GM21825 (cell line): ENCODE measurements around the gene GABRR2.
"Not testable (repeated sequence)": the region's sequence is repeated elsewhere in the genome, so short reads cannot be mapped to it uniquely, and the experiment has no call there.

Experiments
- ATAC-seq: cut with Tn5 transposase; IDR thresholded peaks from one replicate; pipeline ENCODE4 v1.9.1; 2021; ENCODE audit warnings: mild to moderate bottlenecking, moderate library complexity; ENCODE audit not compliant: unreplicated experiment

The GABRR2 gene

GRCh38 chr6:89295981-89296380 is 19.1 kb downstream of the GABRR2 start:
- ATAC-seq = no peak

GRCh38 chr6:89295116-89295515 is 20.0 kb downstream of the GABRR2 start:
- ATAC-seq = not testable (repeated sequence)

- ATAC-seq = no peak
These were observed 23.8 kb downstream of the GABRR2 start for GRCh38 chr6:89291256-89291819.

DNA sequence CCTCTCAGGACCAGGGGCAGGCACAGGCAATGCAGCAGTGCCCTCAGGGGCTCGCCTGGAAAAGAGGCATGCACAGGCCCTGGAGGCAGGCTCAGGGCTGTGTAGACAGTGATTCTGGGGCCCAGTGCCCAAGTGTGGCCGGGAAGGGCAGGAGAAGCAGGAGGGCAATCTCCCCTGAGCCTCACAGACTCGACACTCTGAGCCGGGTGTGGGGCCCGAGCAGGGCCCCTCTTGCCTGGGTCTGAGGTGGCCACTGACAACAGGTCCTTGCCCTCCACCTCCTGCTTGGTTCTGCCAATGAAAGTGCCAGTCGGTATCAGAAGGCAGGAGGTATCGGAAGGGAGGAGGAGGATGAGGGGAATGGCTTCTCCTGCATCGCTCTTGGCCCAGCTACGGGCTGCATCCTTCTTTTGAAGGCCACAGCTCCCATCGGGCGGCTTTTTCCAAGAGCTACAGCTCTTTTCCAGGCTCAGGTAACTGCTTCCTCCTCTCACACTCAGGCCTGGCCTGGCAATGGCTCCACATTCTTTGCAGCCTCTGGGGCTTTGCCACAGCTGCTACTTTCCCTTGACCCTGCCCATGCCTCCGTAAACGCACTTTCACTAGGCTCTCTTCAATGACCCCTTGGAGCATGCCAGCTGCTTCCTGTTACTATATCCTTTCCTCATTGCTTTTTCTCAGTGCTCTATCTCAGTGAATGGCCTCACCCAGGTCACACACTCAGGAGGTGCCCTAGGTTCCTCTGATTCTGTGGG is 24.5 kb downstream of the GABRR2 start:
- no peak for ATAC-seq

GRCh38 chr6:89289710-89290109 is 25.4 kb downstream of the GABRR2 start:
- no peak for ATAC-seq

GRCh38 chr6:89287351-89288028 is 27.6 kb downstream of the GABRR2 start:
- no peak for ATAC-seq

GRCh38 chr6:89286516-89286915 is 28.6 kb downstream of the GABRR2 start:
- ATAC-seq = no peak

DNA sequence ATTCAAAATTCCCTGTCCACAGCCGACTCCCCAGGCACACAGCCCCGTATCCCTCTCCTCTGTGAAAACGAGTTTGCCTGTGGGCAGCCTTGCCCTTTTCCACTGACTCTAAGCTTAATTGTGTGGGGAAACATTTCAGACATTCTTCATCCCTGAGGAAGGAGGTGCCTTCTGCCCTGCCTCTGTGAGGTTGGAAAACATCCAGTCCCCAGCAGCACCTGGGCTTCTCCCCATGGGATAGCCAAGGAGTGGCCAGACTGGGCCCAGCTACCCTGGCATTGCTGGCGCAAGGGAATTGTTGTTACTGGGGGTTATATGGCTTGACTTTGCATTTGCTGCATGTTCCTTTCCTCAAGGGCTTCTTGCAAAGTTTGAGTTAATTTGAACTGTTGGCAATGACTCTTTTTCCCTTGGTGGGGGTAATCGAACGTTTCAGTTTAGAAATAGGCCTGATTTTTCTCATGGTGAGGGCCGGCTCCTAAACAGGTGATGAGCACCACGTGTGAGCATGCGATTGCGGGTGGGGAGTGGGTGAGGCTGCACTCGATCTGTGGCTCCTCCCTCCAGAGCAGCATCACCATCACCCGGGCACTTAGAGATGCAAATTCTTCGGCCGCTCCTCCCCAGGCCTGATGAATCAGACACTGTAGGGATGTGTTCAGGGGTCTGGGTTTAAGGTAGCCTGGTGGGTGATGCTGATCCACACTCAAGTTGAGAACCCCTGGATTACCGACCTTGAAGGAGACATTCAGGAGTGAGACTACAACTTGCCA is 29.9 kb downstream of the GABRR2 start:
- ATAC-seq = no peak

- ATAC-seq = no peak
These were observed 31.0 kb downstream of the GABRR2 start for GRCh38 chr6:89284081-89284480.

DNA sequence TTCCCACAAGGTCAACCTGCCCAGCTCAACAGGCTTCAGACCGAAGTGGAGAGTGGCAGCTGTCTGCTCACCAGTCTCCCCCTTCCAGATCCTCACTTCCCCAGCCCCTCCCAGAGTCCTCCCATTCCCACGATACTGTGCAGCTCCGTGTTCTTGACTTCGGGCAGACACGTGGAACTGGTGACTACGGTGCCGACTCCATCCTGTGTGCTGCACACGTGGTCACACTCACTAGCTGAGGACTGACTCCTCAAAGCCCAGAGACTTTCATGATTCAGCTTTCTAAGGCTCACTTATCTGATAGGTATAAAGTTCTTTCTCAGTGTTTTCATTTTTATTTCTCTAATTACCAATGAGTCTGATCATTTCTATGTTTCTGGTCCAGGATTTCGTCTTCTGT is 32.4 kb downstream of the GABRR2 start:
- no peak for ATAC-seq

- peak; percentile 95 for ATAC-seq
These were observed 33.3 kb downstream of the GABRR2 start for GRCh38 chr6:89281779-89282246.

GRCh38 chr6:89278956-89279355 is 36.1 kb downstream of the GABRR2 start:
- no peak for ATAC-seq

GRCh38 chr6:89275900-89276299 is 39.2 kb downstream of the GABRR2 start:
- ATAC-seq = no peak

- no peak for ATAC-seq
These were observed 41.3 kb downstream of the GABRR2 start for GRCh38 chr6:89273816-89274215.

DNA sequence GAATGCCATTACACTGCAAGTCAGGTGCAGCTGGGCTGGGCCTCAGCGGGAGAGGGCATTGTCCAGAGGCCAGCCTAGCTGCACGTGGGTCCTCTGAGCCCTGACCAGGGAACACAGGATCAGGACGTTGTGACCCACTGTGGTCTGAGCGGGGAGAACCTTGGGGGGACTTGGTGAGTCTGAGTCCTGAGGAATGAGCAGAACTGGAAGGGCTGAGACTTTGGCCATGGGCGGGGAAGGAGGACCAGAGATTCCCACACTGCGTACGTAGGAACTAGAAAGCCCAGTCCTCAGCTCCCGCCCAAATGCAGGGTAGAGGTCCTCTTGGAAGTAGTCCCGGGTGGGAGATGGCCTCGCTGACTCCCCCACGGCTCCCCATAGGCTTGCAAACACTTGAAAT is 42.5 kb downstream of the GABRR2 start:
- ATAC-seq = no peak

- peak; percentile 73 for ATAC-seq
These were observed 44.0 kb downstream of the GABRR2 start for GRCh38 chr6:89270951-89271721.

GRCh38 chr6:89269981-89270380 is 45.1 kb downstream of the GABRR2 start:
- no peak for ATAC-seq

GRCh38 chr6:89269252-89269651 is 45.8 kb downstream of the GABRR2 start:
- ATAC-seq = no peak

GRCh38 chr6:89268776-89269175 is 46.3 kb downstream of the GABRR2 start:
- ATAC-seq = no peak

GRCh38 chr6:89267918-89268317 is 47.2 kb downstream of the GABRR2 start:
- no peak for ATAC-seq

- ATAC-seq = no peak
These were observed 50.8 kb downstream of the GABRR2 start for GRCh38 chr6:89264296-89264695.
